Epithelial cell of proximal tubule (primary cell): ENCODE results near the gene TPRN. TPM values are rescaled to one million over a fixed set of nuclear protein-coding genes. Genes with fewer than 3 reads are reported as not detected.

ENCODE experiments used
- DNase-seq: peaks from one replicate; pipeline ENCODE4 v3.0.0-alpha.2; 2011; ENCODE audit warnings: low read depth
- H3K4me3 ChIP-seq: 2 replicates; pipeline ENCODE4 v1.5.1; 2011; ENCODE audit warnings: low read depth, mild to moderate bottlenecking, low read length
- CTCF ChIP-seq: conservative IDR thresholded peaks from 2 replicates; pipeline ENCODE4 v1.5.1; 2012; ENCODE audit warnings: low read depth, mild to moderate bottlenecking, low read length
- total RNA-seq: library from RNA; depleted of rRNA; stranded (reverse); fragments of >200 nt; gene quantifications from 2 replicates; pipeline ENCODE4 v1.2.3, GENCODE V29; 2015

The TPRN gene
- total RNA-seq, 1 donor from 2014 or later, result 10.5 TPM

- no peak for DNase-seq
- TF ChIP-seq CTCF, result no peak
- no peak overlapping the region for H3K4me3 ChIP-seq
These were observed 29.2 kb downstream of the TPRN start for GRCh38 chr9:137171149-137171900.

- no peak for TF ChIP-seq CTCF
- DNase-seq, result no peak
- no peak overlapping the region for H3K4me3 ChIP-seq
These were observed 29.9 kb downstream of the TPRN start for GRCh38 chr9:137170486-137171148.

GRCh38 chr9:137169896-137170358, 30.6 kb downstream of the TPRN start, which contains the start of gene LRRC26:
Gene LRRC26, minus strand, starts transcription at chr9:137170051. Its CDS starts 108 bp downstream, at chr9:137169943.
- no peak for DNase-seq
- H3K4me3 ChIP-seq, result peak within 1 kb of the TSS; percentile 26
- no peak for TF ChIP-seq CTCF

GRCh38 chr9:137168904-137169856, 31.4 kb downstream of the TPRN start:
- H3K4me3 ChIP-seq, result peak overlapping the region; percentile 26

GRCh38 chr9:137168573-137168903, 32.0 kb downstream of the TPRN start:
- H3K4me3 ChIP-seq, result peak overlapping the region; percentile 23
- TF ChIP-seq CTCF, result no peak
- DNase-seq, result no peak

More at GRCh38 chr9:137168904-137169856, 31.4 kb downstream of the TPRN start:
- no peak for TF ChIP-seq CTCF
- no peak for DNase-seq

GRCh38 chr9:137167747-137168572, 32.6 kb downstream of the TPRN start:
- H3K4me3 ChIP-seq, result no peak overlapping the region
- no peak for DNase-seq
- TF ChIP-seq CTCF, result no peak
